Thyroid gland (tissue), 4 donors: ENCODE results near the gene CXCR6. TPM values are rescaled to one million over a fixed set of nuclear protein-coding genes. Genes with fewer than 3 reads are reported as not detected.

Experiments used
- DNase-seq, 2 donors: peaks; one replicate each; pipeline ENCODE4 v3.0.0-alpha.2; 2019
- H3K27ac ChIP-seq, 3 donors: fragments of 200-600 bp; sonication (generic); 1 replicate in 2 of 3; 2 replicates in 1 of 3; pipeline ENCODE4 v1.5.1; 2016 to 2019; ENCODE audit warnings: mild to moderate bottlenecking in 1 of 3, moderate library complexity in 1 of 3
- H3K27me3 ChIP-seq: fragments of 200-600 bp; sonication (generic); one replicate; pipeline ENCODE4 v1.5.1; 2019
- H3K36me3 ChIP-seq, 2 donors: fragments of 200-600 bp; sonication (generic); one replicate each; pipeline ENCODE4 v1.5.1; 2016 to 2019
- H3K4me1 ChIP-seq, 2 donors: fragments of 200-600 bp; sonication (generic); one replicate each; pipeline ENCODE4 v1.5.1; 2017 to 2019
- H3K4me3 ChIP-seq, 3 donors: fragments of 200-600 bp; sonication (generic); replicated peaks in 1 of 3; 1 replicate in 2 of 3; 2 replicates in 1 of 3; pipeline ENCODE4 v1.5.1; 2016; ENCODE audit warnings: mild to moderate bottlenecking in 1 of 3
- H3K9me3 ChIP-seq: fragments of 200-600 bp; sonication (generic); one replicate; pipeline ENCODE4 v1.5.1; 2017
- POLR2A ChIP-seq, 2 donors: fragments of 450-650 bp; IDR thresholded peaks; one replicate each; pipeline ENCODE4 v1.6.1; 2017; ENCODE audit warnings: antibody characterized with exemption in 2 of 2, mild to moderate bottlenecking in 2 of 2, moderate library complexity in 1 of 2
- WGBS, 2 donors: methylation state at CpG; one replicate each; pipeline ENCODE4 v1.1.5; 2017; 5-methylcytosine and 5-hydroxymethylcytosine counted together
- intact Hi-C: fragments of 100-400 bp; cut with DNase I; formaldehyde crosslinking; loops from one replicate; pipeline ENCODE4 v1.15.1; 2023
- small RNA-seq: library from RNA; depleted of rRNA; stranded (forward); fragments of <200 nt; gene quantifications from one replicate; pipeline ENCODE3, GENCODE V24; 2016
- total RNA-seq, 4 donors: library from RNA; depleted of rRNA; stranded (reverse); fragments of >200 nt; gene quantifications; one replicate each; pipeline ENCODE4 v1.2.3, GENCODE V29; 2016

The CXCR6 gene
- total RNA-seq, 4 donors from 2014 or later: 2.1 to 4.4 (median 3.4) TPM

- DNase-seq: no peak
- intact Hi-C loops: no loop called here
- Histone ChIP-seq H3K4me3 (no peak overlapping the region), H3K27ac (no peak overlapping the region), H3K4me1 (peaks cover 14 to 24% of the 10 kb centered on the region in 2 donors), H3K27me3 (no peaks in the 10 kb centered on the region), H3K9me3 (no peaks in the 10 kb centered on the region), H3K36me3 (no peaks in the 10 kb centered on the region)
- WGBS, 2 donors: 76 to 84% methylated on average over 2 of the region's 2 CpGs
- no peak for TF ChIP-seq POLR2A (IDR thresholded peaks at IDR 0.05)
Observed at GRCh38 chr3:45997942-45998341, 54.7 kb downstream of the CXCR6 start.

Small RNA genes lying within 50 kb of the gene (small RNA-seq; reads per million reads assigned to genes)
- gene RF00019: not detected

Other genes with a start within 250 kb of the CXCR6 start
- gene SLC6A20, start 146.9 kb upstream of the CXCR6 start, total RNA-seq: under 1 TPM in 2 of 4 donors, not detected in 2; 0.13 to 0.22 TPM
- gene LZTFL1, start 101.3 kb upstream of the CXCR6 start, total RNA-seq: 10 to 100 TPM; 39.5 to 56.5 (median 51.4) TPM
- not detected for gene CCR9, start 56.9 kb upstream of the CXCR6 start, total RNA-seq
- 10 to 100 TPM; 38.2 to 66.6 (median 50.5) TPM for gene FYCO1, start 52.4 kb downstream of the CXCR6 start, total RNA-seq
- gene XCR1, start 84.0 kb downstream of the CXCR6 start, total RNA-seq: not detected